Activated CD8-positive, alpha-beta memory T cell treated with anti-CD3 and anti-CD28 coated beads for 36 hours (primary cell): ENCODE measurements around the gene AP4M1. TPM values are rescaled to one million over a fixed set of nuclear protein-coding genes. Genes with fewer than 3 reads are reported as not detected.

Experiments
- CTCF ChIA-PET: fragments of 350-600 bp; sonication (Branson Sonifier 250); formaldehyde crosslinking; loops from one replicate; lab custom pipeline; 2021; ENCODE audit warnings: antibody characterized with exemption; lab: Charles Lee
- POLR2A ChIA-PET: fragments of 350-600 bp; sonication (Branson Sonifier 250); formaldehyde crosslinking; loops from one replicate; lab custom pipeline; 2021; ENCODE audit warnings: antibody characterized with exemption; lab: Charles Lee
- total RNA-seq, 2 experiments: library from RNA; stranded (reverse); gene quantifications; one replicate each; pipeline ENCODE4 v1.2.3, GENCODE V29; 2021

The AP4M1 gene
- total RNA-seq, 2 experiments from 2014 or later, result 15.3 to 15.6 TPM

DNA sequence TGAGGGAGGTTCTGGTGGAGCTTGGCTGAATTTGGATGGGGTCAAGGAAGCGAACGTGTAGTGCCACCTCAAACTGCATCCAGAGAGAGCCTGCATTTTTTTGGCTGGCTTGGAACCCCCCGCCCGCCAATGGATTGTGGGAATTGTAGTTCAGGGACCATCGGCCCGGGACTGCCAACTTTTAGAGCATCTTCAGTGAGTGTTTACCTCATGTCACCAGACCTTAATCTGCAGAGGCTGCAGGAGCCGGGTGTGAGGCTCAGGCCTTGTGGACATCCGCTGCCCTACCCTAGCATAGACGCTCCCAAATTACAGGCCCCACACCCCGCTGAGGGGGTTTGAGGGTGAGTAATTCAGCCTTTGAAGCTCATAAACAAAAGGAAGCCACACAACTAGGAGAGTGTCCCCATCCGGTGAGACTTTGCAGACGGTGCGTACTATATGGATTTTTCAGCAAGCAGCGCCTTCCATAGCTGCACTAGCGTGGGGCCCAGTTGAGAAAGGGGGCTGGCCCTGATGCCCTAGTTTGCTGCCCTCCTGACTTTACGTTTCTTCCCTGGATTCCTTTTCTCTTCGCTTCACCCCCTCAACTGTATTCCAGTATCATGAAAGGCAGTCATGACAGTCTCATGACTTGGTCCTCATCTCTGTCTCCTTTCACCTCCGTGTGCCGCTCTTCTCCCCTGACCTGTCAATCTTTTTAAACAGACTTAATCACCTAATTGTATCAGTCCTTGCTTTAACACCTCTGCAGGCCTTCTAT, 18.7 kb downstream of the AP4M1 start:
- CTCF ChIA-PET, result interaction anchor here (0.6 to 3.1 kb wide), 4 partner anchors 11 to 38 kb away, joined by 3 to 16 read pairs (median 4); partner anchors contain the start of gene AP4M1

DNA sequence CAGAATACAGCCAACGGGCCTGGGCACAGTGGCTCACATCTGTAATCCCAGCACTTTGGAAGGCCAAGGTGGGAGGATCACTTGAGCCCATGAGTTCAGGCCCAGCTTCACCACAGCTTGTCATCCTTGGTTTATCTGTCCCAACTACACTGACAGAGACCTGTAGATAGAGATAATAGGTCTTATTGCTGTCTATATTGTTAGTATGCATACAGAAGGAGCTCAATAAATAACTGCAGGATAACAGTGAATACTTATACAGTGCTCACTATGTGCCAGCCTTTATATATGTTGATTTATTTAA, 19.2 kb downstream of the AP4M1 start:
- CTCF ChIA-PET, result interaction anchor here (1.0 to 3.1 kb wide), 3 partner anchors 11 to 38 kb away, joined by 3 to 16 read pairs (median 5); partner anchors contain the start of gene AP4M1
- POLR2A ChIA-PET, result interaction anchor here (0.6 to 1.8 kb wide), 6 partner anchors 20 to 308 kb away, joined by 3 to 6 read pairs (median 3); partner anchors contain the start of genes LAMTOR4 and ZCWPW1

More for the DNA sequence above, 18.7 kb downstream of the AP4M1 start:
- POLR2A ChIA-PET, result interaction anchor here (0.6 to 1.8 kb wide), 6 partner anchors 20 to 309 kb away, joined by 3 to 6 read pairs (median 3); partner anchors contain the start of genes LAMTOR4 and ZCWPW1

DNA sequence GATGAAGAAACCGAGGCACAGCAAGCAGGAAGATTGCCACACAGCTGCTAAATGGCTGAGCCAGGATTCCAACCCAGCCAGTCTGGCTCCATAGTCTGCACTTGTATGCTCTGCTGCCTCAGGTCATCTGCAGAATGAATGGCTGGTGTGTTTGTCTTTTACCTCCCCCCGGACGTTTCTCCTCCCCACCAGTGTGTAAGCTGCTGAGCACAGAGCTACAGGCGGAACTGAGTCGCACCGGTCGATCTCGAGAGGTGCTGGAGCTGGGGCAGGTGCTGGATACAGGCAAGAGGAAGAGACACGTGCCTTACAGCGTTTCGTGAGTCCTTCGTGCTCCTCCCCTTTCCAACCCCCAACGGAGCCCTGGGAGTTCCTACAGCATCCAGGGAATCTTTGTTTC, 20.6 kb downstream of the AP4M1 start:
- CTCF ChIA-PET, result interaction anchor here (3.1 kb wide), 1 partner anchor 9 kb away, joined by 16 read pairs; no protein-coding TSS in a partner anchor
- POLR2A ChIA-PET, result no interaction called here

DNA sequence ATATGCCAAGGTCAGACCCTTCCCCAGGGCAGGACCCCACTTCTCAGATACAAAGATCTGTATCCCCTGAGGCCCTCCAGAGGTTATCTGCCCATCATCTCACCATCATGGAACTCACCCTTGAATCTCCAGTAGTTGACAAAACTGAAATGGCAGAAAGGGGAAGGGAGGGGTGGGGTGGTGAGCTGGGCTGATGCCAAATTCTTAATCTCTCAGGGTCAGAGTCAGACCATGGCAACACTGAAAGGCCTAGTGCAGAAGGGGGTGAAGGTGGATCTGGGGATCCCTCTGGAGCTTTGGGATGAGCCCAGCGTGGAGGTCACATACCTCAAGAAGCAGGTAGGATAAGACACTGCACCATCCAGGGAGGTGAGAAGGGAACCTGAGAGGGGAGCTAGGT, 21.1 kb downstream of the AP4M1 start:
- POLR2A ChIA-PET, result no interaction called here
- CTCF ChIA-PET, result interaction anchor here (0.8 to 3.1 kb wide), 3 partner anchors 9 to 22 kb away, joined by 4 to 16 read pairs (median 6); no protein-coding TSS in a partner anchor

DNA sequence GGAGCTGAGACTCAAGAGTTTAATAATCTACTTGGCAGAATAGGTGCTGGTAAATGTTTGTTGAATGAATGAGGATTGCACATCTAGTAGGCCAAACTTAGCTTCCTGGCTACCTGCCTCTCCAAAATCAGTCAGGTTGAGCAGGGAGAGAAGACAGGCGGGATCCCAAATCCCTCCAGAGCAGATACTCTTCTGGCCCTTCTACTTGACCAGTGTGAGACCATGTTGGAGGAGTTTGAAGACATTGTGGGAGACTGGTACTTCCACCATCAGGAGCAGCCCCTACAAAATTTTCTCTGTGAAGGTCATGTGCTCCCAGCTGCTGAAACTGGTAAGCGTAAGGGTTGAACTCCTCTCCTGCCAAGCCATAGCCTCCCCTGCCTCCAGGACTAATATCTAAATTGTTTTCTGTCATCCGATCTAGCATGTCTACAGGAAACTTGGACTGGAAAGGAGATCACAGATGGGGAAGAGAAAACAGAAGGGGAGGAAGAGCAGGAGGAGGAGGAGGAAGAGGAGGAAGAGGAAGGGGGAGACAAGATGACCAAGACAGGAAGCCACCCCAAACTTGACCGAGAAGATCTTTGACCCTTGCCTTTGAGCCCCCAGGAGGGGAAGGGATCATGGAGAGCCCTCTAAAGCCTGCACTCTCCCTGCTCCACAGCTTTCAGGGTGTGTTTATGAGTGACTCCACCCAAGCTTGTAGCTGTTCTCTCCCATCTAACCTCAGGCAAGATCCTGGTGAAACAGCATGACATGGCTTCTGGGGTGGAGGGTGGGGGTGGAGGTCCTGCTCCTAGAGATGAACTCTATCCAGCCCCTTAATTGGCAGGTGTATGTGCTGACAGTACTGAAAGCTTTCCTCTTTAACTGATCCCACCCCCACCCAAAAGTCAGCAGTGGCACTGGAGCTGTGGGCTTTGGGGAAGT, 23.1 kb downstream of the AP4M1 start:
- CTCF ChIA-PET, result interaction anchor here (0.6 to 2.4 kb wide), 2 partner anchors 34 to 325 kb away, joined by 3 to 7 read pairs; no protein-coding TSS in a partner anchor
- POLR2A ChIA-PET, result no interaction called here

DNA sequence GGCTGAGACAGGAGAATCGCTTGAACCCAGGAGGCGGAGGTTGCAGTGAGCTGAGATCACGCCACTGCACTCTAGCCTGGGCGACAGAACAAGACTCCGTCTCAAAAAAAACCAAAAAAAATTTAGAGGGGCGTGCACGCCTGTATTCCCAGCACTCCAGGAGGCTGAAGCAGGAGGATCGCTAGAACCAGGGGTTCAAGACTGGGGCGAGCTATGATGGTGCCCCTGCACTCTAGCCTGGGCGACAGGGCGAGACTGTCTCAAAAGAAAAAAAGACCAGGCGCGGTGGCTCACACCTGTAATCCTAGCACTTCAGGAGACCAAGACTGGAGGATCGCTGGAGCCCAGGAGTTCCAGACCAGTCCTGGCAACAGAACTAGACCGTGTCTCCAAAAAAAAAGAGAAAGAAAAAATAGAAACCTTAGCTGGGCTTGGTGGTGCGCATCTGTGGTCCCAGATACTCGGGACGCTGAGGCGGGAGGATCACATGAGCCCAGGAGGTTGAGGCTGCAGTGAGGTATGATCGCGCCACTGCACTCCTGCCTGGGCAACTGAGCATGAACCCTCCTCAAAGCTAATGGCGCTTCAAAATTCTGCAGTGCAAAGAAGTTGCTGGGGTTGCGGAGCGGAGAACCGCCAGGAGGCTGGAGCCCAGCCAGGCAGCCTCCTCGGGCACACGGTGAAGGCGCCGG, 24.9 kb downstream of the AP4M1 start:
- ChIA-PET CTCF (interaction anchor here (0.5 to 2.4 kb wide), 5 partner anchors 21 to 213 kb away, joined by 3 to 7 read pairs (median 4); no protein-coding TSS in a partner anchor), POLR2A (interaction anchor here (0.5 to 1.9 kb wide), 4 partner anchors 23 to 303 kb away, joined by 3 to 14 read pairs (median 4); partner anchors contain the start of genes AP4M1, LAMTOR4 and MCM7)

DNA sequence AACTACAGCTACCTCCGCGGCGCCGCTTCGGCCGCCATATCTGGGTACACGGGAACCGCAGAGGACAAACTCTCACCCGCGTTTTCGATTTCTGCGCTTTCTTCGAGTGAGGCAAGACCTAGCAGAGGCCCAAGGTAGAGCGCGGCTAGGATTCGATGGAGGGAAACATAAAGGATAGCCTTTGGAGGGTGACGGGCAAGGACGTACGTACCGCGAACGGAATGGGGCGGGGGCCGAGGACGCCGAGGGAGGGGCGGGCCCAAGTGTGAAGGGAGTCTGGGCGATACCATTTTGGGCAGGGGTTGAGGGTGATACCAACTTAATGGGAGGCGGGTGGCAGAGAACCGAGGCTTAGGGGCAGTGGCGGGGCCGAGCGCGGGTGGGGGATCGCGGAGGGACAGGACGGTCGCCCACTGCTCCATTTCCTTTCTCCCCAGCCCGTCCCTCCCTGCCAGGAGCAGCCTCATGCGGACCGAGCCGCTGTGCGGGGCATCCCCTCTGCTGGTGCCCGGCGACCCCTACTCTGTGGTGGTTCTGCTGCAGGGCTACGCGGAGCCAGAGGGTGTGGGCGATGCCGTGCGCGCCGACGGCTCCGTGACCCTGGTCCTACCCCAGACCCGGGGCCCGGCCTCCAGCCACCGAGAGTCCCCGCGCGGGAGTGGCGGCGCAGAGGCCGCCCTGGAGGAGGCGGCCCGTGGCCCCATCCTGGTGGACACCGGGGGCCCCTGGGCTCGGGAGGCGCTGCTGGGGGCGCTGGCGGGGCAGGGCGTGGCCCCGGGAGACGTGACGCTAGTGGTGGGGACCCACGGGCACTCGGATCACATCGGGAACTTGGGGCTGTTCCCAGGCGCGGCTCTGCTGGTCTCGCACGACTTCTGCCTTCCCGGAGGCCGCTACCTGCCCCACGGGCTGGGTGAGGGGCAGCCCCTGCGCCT, 25.8 kb downstream of the AP4M1 start, which contains the start of gene MBLAC1:
TSS of gene MBLAC1 (plus strand) at position 37 of the 935 bp plus-strand sequence. CDS start at position 466, 429 bp downstream.
- ChIA-PET POLR2A (interaction anchor here (0.5 to 1.9 kb wide), 4 partner anchors 22 to 302 kb away, joined by 3 to 14 read pairs (median 4); partner anchors contain the start of genes AP4M1, LAMTOR4 and MCM7), CTCF (interaction anchor here (0.5 to 2.4 kb wide), 4 partner anchors 25 to 212 kb away, joined by 3 to 11 read pairs (median 6); partner anchors contain the start of genes AP4M1 and MCM7)

DNA sequence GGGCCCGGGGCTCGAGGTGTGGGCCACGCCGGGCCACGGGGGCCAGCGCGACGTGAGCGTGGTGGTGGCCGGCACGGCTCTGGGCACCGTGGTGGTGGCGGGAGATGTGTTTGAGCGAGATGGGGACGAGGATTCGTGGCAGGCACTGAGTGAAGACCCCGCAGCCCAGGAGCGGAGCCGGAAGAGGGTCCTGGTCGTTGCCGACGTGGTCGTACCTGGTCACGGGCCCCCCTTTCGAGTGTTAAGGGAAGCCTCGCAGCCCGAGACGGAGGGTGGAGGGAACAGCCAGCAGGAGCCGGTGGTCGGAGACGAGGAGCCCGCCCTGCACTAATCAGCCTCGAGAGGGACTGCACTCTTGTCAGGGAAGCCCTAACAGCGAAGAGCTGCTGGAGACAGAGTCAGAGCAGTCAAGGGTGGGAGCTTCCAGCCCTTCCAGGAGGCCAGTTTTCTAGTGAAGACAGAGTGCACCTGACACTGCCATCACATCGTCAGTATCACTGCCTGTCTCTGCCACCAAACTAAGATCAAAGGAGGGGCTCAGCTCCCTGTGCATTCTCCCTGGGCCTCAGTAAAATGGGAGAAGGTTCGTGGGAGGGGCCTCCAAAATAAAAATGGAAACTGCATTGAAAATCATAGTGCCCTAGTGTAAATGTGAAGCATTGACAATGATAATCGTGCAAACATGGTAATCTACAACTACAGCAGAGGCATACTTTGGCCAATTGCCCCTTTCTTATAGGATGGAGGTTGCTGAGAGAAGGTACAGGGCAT, 26.6 kb downstream of the AP4M1 start:
- POLR2A ChIA-PET, result interaction anchor here (0.8 to 1.0 kb wide), 2 partner anchors 20 to 26 kb away, joined by 3 to 6 read pairs; partner anchors contain the start of genes AP4M1 and MCM7
- CTCF ChIA-PET, result interaction anchor here (0.8 to 1.7 kb wide), 2 partner anchors 18 to 27 kb away, joined by 3 to 11 read pairs; partner anchors contain the start of genes AP4M1 and MCM7

DNA sequence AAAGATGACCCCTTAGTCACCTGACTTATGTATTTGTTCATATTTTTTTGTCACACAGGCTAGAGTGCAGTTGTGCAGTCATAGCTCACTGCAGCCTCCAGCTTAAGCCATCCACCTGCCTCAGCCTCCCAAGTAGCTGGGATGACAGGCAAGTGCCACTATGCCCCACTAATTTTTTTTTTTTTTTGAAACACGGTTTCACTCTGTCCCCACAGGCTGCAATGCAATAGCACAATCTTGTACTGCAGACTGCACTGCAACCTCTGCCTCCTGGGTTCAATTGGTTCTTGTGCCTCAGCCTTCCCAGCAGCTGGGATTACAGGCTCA, 27.2 kb downstream of the AP4M1 start:
- ChIA-PET POLR2A (interaction anchor here (0.8 to 1.0 kb wide), 2 partner anchors 19 to 27 kb away, joined by 3 to 6 read pairs; partner anchors contain the start of genes AP4M1 and MCM7), CTCF (interaction anchor here (0.8 to 1.7 kb wide), 2 partner anchors 18 to 27 kb away, joined by 3 to 11 read pairs; partner anchors contain the start of genes AP4M1 and MCM7)

DNA sequence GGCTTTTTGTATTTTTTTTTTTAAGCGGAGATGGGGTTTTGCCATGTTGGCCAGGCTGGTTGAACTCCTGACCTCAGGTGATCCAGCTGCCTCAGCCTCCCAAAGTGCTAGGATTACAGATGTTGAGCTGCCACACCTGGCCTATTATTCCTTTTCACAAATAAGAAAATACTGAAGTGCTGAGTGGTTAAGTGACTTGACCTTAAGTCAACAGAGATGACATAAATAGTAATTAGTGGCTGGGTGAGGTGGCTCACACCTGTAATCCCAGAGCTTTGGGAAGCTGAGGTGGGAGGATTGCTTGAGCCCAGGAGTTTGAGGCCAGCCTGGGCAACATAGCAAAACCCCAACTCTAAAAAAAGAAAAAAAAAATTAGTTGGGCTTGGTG, 28.8 kb downstream of the AP4M1 start:
- POLR2A ChIA-PET, result interaction anchor here (0.7 to 1.0 kb wide), 2 partner anchors 8 to 299 kb away, joined by 3 to 4 read pairs; partner anchors contain the start of gene ZCWPW1
- CTCF ChIA-PET, result interaction anchor here (0.6 to 3.7 kb wide), 13 partner anchors 9 to 277 kb away, joined by 3 to 16 read pairs (median 3); partner anchors contain the start of gene AP4M1

DNA sequence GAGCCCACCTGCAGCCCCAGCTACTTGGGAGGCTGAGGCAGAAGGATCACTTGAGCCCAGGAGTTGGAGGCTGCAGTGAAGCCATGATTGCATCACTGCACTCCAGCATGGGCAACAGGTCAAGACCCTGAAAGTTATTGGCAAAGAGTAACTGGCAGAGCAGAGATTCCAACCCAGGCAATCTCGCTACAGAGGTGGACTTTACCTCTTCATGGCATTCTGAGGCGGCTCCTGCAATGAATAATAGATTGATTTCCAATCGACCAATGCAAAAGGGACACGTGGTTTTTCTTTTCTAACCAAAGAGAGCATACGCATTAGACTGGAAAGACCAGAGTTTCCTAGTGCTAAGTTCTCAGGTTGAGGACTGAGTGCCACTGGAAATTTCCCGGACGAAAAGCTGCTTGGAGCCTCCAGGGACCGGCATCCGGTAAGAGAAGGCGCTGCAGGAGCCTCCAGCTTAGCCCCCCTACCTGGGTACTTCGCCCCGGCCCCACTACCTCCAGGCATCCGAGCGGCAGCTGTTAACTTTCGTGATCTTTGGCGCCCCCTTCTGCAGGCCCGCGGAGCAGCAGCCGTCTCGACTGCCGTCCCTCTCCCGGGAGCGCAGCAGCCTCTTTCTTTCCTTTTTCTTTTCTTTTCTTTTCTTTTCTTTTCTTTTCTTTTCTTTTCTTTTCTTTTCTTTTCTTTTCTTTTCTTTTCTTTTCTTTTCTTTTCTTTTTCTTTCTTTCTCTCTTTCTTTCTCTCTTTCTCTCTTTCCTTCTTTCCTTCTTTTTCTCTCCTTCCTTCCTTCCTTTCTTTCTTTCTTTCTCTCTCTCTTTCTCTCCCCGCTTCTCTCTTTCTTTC, 29.4 kb downstream of the AP4M1 start:
- ChIA-PET CTCF (interaction anchor here (0.6 to 3.7 kb wide), 14 partner anchors 10 to 276 kb away, joined by 3 to 16 read pairs (median 3); partner anchors contain the start of gene AP4M1), POLR2A (interaction anchor here (0.7 to 1.0 kb wide), 2 partner anchors 298 to 499 kb away, joined by 3 to 11 read pairs; partner anchors contain the start of gene ZCWPW1)

DNA sequence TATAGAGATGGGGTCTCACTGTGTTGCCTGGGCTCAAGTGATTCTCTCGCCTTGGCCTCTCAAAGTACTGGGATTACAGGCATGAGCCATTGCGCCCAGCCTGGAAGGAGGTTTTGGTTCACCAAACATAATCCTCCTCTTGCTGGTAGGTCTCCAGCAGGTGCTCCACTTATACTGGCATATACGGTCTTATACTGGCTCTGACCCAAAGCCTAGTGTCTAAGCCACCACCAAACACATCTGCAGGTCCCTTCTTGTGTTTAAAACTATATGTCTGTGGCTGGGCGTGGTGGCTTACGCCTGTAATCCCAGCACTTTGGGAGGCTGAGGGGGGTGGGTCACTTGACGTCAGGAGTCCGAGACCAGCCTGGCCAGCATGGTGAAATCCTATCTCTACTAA, 30.7 kb downstream of the AP4M1 start:
- ChIA-PET POLR2A (no interaction called here), CTCF (interaction anchor here (0.8 to 3.7 kb wide), 12 partner anchors 11 to 318 kb away, joined by 3 to 16 read pairs (median 6); partner anchors contain the start of gene LAMTOR4)

DNA sequence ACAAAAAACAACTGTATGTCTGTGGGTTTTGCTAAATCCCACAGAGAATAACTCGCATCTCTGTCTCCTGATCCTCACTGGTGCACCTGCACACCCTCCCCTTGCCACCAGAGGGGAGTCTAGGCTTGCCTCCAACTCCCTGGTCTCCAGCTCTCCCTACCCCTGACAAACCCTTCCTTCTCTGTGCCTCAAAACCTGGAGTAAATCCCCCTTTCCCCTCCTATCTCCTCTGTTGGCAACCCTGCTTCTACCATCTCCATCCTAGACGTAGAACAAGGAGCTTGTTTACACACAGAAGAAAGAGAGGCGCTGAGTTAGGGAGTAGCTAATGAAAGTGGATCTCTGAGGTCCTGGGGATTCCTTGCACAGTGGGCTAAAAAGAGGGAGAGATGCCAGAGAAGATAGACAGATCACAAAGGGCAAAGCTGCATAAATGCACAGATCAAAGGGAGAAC, 31.3 kb downstream of the AP4M1 start:
- CTCF ChIA-PET, result interaction anchor here (0.8 to 3.7 kb wide), 13 partner anchors 12 to 318 kb away, joined by 3 to 16 read pairs (median 6); partner anchors contain the start of gene LAMTOR4
- POLR2A ChIA-PET, result no interaction called here
